Measurements from ENCODE around the gene CELSR2.

GRCh38 chr1:109312246-109312645 lies 62.9 kb downstream of the CELSR2 start:
- TF ChIP-seq CTCF (IDR thresholded peaks at IDR 0.05; ENCODE audit: low read depth, low read length, poor library complexity, severe bottlenecking) (no peak), EZH2phosphoT487 (IDR thresholded peaks at IDR 0.05; ENCODE audit: borderline replicate concordance, low read length) (no peak)
